Nucleus accumbens (tissue), 56 donors: ENCODE measurements around the gene MSANTD1.

Experiments used
- DNase-seq, 56 donors: peaks; one replicate each; lab custom pipeline; 2025; lab: John Stamatoyannopoulos, UW

Gene MSANTD1

DNA sequence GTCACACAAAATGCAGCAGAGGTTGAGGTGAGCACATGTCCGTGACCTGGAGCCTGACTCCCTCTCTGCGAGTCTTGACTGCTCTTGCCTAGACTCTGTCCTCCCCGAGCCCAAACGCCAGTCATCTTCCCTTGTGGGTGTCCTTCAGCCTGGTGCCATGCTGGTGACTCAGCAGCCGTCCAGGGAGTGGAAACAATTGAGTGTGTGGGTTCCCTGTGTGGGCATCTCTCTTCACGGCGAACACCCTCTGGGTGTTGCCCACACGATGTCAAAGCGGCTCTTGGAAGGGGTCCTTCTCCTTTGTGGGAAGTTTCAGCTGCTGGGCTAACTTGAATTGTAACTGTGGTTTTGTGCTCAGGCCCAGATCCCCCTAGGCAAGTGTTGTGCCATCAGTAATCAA is 17.5 kb upstream of the MSANTD1 start:
- DNase-seq: no peak

DNA sequence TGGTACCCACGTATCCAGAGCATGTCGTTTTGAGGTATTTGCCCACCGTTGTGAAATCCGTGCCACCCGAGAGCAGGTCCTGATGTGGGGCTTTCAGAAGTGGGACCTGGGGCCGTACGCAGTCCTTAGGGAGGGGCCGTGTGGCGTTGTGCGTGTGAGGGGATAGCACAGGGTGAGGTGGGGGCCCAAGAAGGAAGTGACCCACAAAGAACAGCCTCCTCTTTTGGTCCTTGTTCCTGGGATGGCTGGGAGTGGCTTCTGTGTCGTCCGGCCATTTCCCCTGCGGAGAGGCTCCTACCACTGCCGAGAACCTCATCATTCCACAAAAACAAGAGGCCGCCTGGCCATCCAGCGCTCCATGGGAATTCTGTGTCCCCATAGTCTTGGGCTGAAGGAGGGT is 17.0 kb upstream of the MSANTD1 start:
- no peak for DNase-seq

DNA sequence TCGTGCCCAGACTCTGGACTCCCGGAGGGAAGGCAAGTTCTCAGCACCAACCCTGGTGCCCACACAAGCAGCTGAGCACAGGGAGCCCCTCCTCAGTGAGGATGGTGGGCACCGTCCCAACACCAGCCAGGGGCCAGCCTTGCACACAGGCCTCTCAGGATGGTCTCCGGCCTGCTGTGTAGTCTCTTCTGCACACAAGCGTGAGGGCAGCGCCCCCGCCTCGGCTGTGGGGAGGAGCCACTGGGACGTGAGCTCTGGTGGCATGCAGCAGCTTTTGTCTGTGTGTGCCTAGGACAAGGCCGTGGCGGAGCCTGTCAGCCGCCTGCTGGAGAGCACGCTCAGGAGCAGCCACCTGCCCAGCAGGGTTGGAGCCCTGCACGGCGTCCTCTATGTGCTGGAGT is 16.1 kb upstream of the MSANTD1 start:
- no peak for DNase-seq

- DNase-seq: peak in 11 of 56 donors; percentile 8 to 55 (median 24)
Observed at GRCh38 chr4:3233391-3234071, 15.4 kb upstream of the MSANTD1 start.

DNA sequence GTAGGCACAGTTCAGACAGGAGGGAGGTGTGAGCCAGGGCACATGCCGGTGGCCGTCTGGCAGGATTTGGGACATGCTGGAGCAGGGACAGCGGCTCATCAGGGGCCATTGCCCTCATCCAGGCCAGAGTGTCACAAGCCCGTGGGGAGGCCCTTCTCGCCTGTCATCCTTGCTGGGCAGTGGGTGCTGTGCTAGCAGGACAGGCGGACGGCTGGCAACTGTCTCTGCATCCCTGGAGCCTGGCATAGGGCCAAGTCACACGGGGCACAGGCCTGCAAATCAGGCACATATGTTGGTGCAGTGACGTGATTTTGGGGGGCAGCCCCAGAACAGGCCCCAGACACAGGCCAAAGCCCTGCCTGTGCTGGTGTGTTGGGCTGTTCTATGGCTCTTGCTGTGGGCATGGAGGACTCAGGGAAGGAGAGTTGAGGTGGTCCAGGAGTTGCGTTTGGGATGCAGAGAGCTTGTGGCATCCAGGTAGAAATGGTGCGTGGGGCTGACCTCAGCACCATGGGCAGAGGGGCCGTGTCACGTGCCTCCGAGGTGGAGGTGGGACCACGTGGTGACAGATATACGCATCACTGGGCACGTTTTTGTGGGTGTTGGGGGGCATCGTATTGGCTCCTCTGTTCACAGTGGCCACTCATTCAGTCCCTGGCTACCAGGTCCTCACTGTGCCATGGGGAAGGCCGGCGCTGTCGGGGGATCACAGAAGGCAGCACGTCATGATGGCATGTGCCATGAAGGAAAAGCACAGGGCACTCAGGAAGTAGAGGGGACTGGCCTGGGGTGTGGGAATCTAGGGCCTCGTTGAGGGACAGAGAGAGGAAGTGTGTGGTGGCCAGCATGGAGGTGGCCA is 14.6 kb upstream of the MSANTD1 start:
- no peak for DNase-seq

GRCh38 chr4:3235030-3235345 is 14.0 kb upstream of the MSANTD1 start:
- no peak for DNase-seq

GRCh38 chr4:3235581-3235980 is 13.4 kb upstream of the MSANTD1 start:
- no peak for DNase-seq

GRCh38 chr4:3236326-3236878 is 12.6 kb upstream of the MSANTD1 start:
- DNase-seq: no peak

DNA sequence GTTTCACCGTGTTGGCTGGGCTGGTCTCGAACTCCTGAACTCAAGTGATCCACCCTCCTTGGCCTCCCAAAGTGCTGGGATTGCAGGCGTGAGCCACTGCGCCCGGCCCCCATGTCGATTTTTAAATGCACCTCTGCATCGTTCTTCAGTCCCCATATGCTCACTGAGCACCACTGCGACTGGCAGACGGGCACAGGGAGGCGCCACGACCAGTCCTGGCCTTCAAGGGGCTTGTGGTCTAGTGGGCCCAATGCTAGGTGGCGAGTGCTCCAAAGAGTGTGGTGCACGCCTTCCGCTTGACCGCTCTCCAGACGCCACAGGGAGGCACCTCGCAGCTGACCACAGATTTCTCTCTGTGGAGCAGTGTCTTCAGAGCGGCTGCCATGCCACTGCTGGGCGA is 11.7 kb upstream of the MSANTD1 start:
- no peak for DNase-seq

GRCh38 chr4:3237712-3238560 is 11.0 kb upstream of the MSANTD1 start:
- no peak for DNase-seq

- no peak for DNase-seq
Observed at GRCh38 chr4:3238721-3239120, 10.2 kb upstream of the MSANTD1 start.

- DNase-seq: no peak
Observed at GRCh38 chr4:3239303-3239702, 9.7 kb upstream of the MSANTD1 start.

GRCh38 chr4:3239998-3240920 is 8.7 kb upstream of the MSANTD1 start:
- no peak for DNase-seq

- DNase-seq: no peak
Observed at GRCh38 chr4:3240936-3241522, 7.9 kb upstream of the MSANTD1 start.

- DNase-seq: no peak
Observed at GRCh38 chr4:3241898-3242524, 6.9 kb upstream of the MSANTD1 start.

DNA sequence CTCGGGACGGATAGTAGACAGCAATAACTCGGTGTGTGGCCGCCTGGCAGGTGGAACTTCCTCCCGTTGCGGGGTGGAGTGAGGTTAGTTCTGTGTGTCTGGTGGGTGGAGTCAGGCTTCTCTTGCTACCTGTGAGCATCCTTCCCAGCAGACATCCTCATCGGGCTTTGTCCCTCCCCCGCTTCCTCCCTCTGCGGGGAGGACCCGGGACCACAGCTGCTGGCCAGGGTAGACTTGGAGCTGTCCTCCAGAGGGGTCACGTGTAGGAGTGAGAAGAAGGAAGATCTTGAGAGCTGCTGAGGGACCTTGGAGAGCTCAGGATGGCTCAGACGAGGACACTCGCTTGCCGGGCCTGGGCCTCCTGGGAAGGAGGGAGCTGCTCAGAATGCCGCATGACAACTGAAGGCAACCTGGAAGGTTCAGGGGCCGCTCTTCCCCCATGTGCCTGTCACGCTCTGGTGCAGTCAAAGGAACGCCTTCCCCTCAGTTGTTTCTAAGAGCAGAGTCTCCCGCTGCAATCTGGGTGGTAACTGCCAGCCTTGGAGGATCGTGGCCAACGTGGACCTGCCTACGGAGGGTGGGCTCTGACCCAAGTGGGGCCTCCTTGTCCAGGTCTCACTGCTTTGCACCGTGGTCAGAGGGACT is 5.7 kb upstream of the MSANTD1 start:
- DNase-seq: no peak

DNA sequence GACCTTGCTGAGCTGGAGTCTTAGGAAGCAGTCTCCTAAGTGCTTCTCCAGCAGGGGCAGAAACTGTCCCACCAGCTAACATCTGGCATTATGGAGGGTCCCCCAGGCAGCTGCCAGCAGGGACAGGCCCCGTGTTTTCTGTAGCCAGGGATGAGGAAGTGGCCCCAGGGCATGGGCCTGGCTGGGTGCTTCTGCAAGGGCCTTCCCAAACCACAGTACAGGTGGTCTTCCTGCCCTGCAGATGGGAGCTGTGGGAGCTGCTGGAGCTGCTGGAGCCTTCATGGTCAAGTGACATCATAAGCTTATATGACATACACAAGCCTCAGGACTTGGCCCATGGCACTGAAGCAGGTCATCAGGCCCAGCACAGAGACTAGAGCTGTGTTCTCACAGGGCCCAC is 5.0 kb upstream of the MSANTD1 start:
- DNase-seq: no peak

DNA sequence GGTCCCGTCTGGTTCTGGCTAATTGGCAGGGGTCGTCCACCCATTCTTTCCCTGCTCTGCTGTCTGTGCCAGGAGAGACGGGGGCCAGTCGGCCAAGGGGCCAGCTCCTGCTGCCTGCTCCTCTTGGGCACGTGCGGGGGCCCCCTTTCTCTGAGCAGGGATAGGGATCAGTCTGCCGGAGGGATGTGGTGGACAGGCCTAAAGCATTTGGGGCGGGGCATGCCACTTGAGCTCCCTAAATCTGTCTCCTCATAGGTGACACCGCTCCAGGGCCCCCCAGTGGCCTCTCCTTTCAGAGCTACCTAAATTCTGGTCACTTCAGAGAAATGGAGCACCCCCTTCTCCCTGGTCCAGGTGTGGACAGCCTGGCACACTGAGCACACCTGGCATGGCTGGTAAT is 4.2 kb upstream of the MSANTD1 start:
- no peak for DNase-seq

DNA sequence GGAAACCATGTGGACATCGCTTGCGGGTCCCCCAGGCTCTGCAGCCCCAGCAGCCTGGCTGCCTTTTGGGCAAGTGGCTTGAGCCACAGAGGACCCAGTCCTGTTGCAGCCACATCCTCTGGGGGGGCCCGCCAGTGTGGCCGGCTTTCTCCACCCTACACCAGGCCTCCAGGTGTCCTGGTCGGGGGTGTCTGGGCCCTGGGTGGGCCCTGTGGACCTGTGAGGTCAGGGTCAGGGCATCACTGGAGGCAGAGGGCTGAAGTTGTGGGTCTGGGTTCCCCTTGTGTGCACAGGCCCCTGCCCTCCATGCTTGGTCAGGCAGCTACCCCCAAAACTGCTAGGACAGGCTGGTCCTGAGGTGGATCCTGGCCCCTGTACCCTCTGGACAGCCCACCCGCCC is 3.3 kb upstream of the MSANTD1 start:
- DNase-seq: no peak
